ENCODE measurements around the gene ALG8. TPM values are rescaled to one million over a fixed set of nuclear protein-coding genes. Genes with fewer than 3 reads are reported as not detected.

The ALG8 gene
- polyA plus RNA-seq, 3 donors: 15.6 to 41.7 (median 40.6) TPM

DNA sequence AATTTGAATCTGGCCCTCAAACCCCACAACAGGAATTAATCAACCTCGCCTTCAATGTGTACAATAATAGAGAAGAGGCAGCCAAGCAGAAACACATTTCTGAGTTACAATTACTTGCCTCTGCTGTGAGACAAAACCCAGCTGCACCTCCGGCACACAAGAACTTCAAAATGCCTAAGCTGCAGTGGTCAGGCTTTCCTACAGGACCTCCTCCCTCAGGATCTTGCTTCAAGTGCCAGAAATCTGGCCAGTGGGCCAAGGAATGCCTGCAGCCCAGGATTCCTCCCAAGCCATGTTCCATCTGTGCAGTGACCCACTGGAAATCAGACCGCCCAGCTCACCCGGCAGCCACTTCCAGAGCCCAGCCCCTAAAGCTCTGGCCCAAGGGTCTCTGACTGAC is 56.4 kb downstream of the ALG8 start:
- no peak for DNase-seq
- H3K27me3 Mint-ChIP-seq (ENCODE audit: low read depth in 3 of 3): peaks cover 0 to 4% (median 0%) of the 10 kb centered on the region in 3 donors
- H3K27ac ChIP-seq (ENCODE audit: low read depth in 1 of 2, low read length in 2 of 2): no peak overlapping the region
- H3K4me3 ChIP-seq (replicated peaks in 1 of 3; ENCODE audit: low read depth in 2 of 3, low read length in 3 of 3): no peak overlapping the region
- no peak overlapping the region for H3K4me2 ChIP-seq (replicated peaks; ENCODE audit: extremely low read depth, low read length, poor library complexity, severe bottlenecking)
- H3K79me2 ChIP-seq (ENCODE audit: insufficient read depth, low read length): peaks cover 18% of the 10 kb centered on the region
- H3K27me3 ChIP-seq (ENCODE audit: control insufficient read depth in 2 of 2, insufficient read depth in 2 of 2, low read length in 2 of 2): no peaks in the 10 kb centered on the region
- no peak overlapping the region for H3K9ac ChIP-seq (ENCODE audit: insufficient read depth, low read length, poor library complexity, severe bottlenecking)
- peaks cover 18 to 25% of the 10 kb centered on the region in 2 donors for H3K4me1 ChIP-seq (ENCODE audit: control insufficient read depth in 1 of 2, insufficient read depth in 2 of 2, low read length in 2 of 2)
- H3K4me3 Mint-ChIP-seq: no peak overlapping the region
- H3K9me3 ChIP-seq (replicated peaks in 1 of 2; ENCODE audit: control insufficient read depth in 1 of 2, insufficient read depth in 1 of 2, low read length in 2 of 2): no peaks in the 10 kb centered on the region
- 89% methylated on average over 4 of the region's 4 CpGs for WGBS (ENCODE audit: insufficient coverage)
- no peak overlapping the region for H3K27ac Mint-ChIP-seq
- TF ChIP-seq, protein P1, sequence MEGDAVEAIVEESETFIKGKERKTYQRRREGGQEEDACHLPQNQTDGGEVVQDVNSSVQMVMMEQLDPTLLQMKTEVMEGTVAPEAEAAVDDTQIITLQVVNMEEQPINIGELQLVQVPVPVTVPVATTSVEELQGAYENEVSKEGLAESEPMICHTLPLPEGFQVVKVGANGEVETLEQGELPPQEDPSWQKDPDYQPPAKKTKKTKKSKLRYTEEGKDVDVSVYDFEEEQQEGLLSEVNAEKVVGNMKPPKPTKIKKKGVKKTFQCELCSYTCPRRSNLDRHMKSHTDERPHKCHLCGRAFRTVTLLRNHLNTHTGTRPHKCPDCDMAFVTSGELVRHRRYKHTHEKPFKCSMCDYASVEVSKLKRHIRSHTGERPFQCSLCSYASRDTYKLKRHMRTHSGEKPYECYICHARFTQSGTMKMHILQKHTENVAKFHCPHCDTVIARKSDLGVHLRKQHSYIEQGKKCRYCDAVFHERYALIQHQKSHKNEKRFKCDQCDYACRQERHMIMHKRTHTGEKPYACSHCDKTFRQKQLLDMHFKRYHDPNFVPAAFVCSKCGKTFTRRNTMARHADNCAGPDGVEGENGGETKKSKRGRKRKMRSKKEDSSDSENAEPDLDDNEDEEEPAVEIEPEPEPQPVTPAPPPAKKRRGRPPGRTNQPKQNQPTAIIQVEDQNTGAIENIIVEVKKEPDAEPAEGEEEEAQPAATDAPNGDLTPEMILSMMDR (IDR thresholded peaks at IDR 0.05): no peak
- H2AFZ ChIP-seq (ENCODE audit: insufficient read depth, low read depth, low read length, poor library complexity, severe bottlenecking): no peak overlapping the region
- H4K20me1 ChIP-seq (ENCODE audit: insufficient read depth, low read length): peaks cover 9% of the 10 kb centered on the region
- peaks cover 0 to 1% (median 0%) of the 10 kb centered on the region in 7 donors for H3K9me3 Mint-ChIP-seq
- no peaks in the 10 kb centered on the region for H3K36me3 ChIP-seq (replicated peaks in 1 of 2; ENCODE audit: control insufficient read depth in 1 of 2, insufficient read depth in 2 of 2, low read length in 2 of 2)
- H3K36me3 Mint-ChIP-seq: no peaks in the 10 kb centered on the region
- intact Hi-C loops (cut with micrococcal nuclease): no loop called here
- H3K4me1 Mint-ChIP-seq: peaks cover 21% of the 10 kb centered on the region

DNA sequence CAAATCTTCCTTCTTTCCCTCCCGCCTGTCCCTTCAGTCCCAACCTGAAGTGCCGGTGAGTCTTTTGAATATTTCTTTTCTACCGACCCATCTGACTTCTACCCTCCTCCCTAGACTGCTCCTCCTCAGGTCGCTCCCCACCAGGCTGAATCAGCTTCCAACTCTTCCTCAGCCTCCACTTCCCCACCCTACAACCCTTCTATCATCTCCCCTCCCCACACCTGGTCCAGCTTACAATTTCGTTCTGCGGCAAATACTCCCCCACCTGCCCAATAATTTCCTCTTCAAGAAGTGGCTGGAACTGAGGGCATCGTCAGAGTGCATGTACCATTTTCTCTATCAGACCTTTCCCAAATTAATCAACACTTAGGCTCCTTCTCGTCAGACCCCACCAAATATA is 57.3 kb downstream of the ALG8 start:
- H3K79me2 ChIP-seq (ENCODE audit: insufficient read depth, low read length): peaks cover 26% of the 10 kb centered on the region
- peaks cover 0 to 1% (median 0%) of the 10 kb centered on the region in 7 donors for H3K9me3 Mint-ChIP-seq
- H3K36me3 Mint-ChIP-seq: peaks cover 0 to 2% of the 10 kb centered on the region in 2 donors
- H3K27ac ChIP-seq (ENCODE audit: low read depth in 1 of 2, low read length in 2 of 2): no peak overlapping the region
- no peaks in the 10 kb centered on the region for H3K9me3 ChIP-seq (replicated peaks in 1 of 2; ENCODE audit: control insufficient read depth in 1 of 2, insufficient read depth in 1 of 2, low read length in 2 of 2)
- intact Hi-C loops (cut with micrococcal nuclease): no loop called here
- no peak overlapping the region for H3K4me3 ChIP-seq (replicated peaks in 1 of 3; ENCODE audit: low read depth in 2 of 3, low read length in 3 of 3)
- H3K4me2 ChIP-seq (replicated peaks; ENCODE audit: extremely low read depth, low read length, poor library complexity, severe bottlenecking): no peak overlapping the region
- H3K4me1 ChIP-seq (ENCODE audit: control insufficient read depth in 1 of 2, insufficient read depth in 2 of 2, low read length in 2 of 2): peaks cover 26 to 34% of the 10 kb centered on the region in 2 donors
- 95% methylated on average over 8 of the region's 8 CpGs for WGBS (ENCODE audit: insufficient coverage)
- no peak for DNase-seq
- no peak overlapping the region for H2AFZ ChIP-seq (ENCODE audit: insufficient read depth, low read depth, low read length, poor library complexity, severe bottlenecking)
- no peak overlapping the region for H3K9ac ChIP-seq (ENCODE audit: insufficient read depth, low read length, poor library complexity, severe bottlenecking)
- no peaks in the 10 kb centered on the region for H3K36me3 ChIP-seq (replicated peaks in 1 of 2; ENCODE audit: control insufficient read depth in 1 of 2, insufficient read depth in 2 of 2, low read length in 2 of 2)
- peaks cover 18% of the 10 kb centered on the region for H4K20me1 ChIP-seq (ENCODE audit: insufficient read depth, low read length)
- H3K27me3 Mint-ChIP-seq (ENCODE audit: low read depth in 3 of 3): peaks cover 0 to 1% (median 0%) of the 10 kb centered on the region in 3 donors
- H3K27me3 ChIP-seq (ENCODE audit: control insufficient read depth in 2 of 2, insufficient read depth in 2 of 2, low read length in 2 of 2): no peaks in the 10 kb centered on the region
- peaks cover 28% of the 10 kb centered on the region for H3K4me1 Mint-ChIP-seq
- TF ChIP-seq, protein P1 (IDR thresholded peaks at IDR 0.05): no peak
- H3K27ac Mint-ChIP-seq: no peak overlapping the region
- no peak overlapping the region for H3K4me3 Mint-ChIP-seq
